Activated CD4-positive, alpha-beta T cell treated with anti-CD3 and anti-CD28 coated beads, Interleukin-2, amount 50 U/mL, for 4 hours (primary cell): ENCODE results near the gene C8A.

Experiments
- DNase-seq, 2 experiments: peaks; one replicate each; pipeline ENCODE4 v3.0.0-alpha.2; 2020

C8A gene

DNA sequence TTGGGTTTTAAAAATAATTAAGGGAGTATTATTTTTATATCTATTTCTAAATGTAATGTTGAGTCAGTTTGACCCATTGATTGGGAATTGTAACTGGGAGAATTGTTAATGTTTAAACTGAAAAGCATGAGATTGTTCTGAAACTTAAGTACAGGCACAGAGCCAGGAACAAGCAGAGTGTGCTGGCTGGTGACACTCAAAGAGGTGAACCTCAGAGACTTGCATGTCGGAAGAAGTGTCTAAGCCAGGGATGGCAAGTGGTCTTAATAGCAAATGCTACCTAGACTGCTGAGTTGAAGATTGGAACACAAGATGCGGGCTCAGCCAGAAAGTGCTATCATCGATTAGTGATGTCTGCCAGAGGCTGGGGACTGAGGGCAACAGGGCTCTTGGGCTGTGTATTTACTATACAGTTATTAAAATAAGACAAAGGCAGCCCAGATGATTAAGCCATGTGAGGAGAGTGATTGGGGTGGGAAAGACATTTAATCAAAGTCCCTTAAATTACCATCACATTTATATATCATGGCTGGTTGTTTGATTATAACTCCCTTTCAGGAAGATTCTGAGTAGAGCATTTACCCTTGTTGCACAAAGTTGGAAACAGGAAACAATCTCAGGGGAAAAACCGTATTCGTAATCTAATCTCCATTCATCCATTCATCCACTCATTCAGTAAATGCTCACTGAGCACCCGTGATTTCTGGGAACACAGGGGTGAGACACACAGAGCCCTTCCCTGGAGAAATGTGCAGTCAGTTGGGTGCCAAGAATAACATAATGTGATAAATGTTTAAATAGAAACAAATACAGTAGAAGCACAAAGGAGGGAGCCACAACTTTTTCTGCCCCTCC is 42.8 kb downstream of the C8A start:
- no peak for DNase-seq

- DNase-seq = no peak
These were observed 43.4 kb downstream of the C8A start for GRCh38 chr1:56898005-56898373.

DNA sequence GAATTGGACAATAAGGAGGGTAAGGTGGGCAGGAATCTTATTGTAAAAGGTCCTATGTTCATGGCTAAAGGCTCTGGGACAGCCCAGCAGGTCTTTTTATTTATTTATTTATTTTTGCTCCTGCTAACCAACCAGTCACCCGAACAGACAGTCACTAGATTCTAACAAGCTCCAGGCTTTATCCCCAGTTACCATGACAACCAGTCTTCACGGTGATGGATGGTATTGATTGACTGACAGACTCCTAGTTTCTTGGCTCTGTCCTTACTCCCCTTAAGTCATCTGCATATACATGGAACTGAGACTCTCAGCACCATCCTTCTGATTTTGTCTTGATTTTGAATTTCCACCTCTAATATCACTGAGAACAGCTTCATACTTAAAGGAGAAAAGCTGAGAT is 44.3 kb downstream of the C8A start:
- no peak for DNase-seq

GRCh38 chr1:56901716-56902115 is 47.1 kb downstream of the C8A start:
- no peak for DNase-seq

DNA sequence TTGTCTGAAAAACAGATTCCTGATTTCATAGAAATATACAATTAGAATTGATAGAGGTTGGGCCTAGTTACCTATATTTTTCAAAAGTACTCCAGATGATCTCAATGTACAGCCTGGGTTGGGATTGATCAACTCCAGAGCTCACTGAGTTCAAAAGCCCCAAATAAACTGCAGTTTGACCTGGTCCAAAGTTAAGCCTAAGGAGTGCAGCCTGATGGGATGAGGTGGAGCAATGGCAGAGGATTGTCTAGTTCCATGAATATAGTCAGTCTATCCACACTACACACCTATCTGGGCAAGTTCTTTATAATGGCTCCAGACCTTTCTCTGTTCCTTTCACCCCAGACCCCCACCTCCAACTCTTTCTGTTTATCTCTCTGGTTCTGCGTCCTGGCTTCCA is 49.2 kb downstream of the C8A start:
- DNase-seq = no peak

- no peak for DNase-seq
These were observed 50.2 kb downstream of the C8A start for GRCh38 chr1:56904663-56905397.

DNA sequence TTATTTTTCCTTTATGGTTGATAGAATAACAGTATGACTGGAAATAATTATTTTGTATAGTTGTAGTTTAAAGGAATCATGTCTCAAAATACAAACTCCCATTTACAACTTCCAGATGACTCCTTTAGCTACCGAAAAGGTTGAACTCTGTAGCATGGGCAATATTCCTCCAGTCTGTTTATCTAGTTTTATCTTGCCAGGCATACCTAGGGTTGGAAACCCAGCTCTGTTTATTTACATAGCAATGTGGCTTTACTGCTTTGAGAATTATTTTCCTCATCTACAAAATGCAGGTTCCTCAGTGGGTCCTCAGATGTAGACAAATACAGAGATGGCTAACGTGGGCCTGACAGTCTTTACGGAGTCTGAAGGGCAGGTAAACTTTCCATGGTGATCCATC is 51.1 kb downstream of the C8A start:
- DNase-seq = no peak

GRCh38 chr1:56908619-56909221 is 54.1 kb downstream of the C8A start:
- no peak for DNase-seq

GRCh38 chr1:56910441-56910985 is 55.9 kb downstream of the C8A start:
- DNase-seq = no peak

GRCh38 chr1:56911098-56911938 is 56.7 kb downstream of the C8A start:
- no peak for DNase-seq

DNA sequence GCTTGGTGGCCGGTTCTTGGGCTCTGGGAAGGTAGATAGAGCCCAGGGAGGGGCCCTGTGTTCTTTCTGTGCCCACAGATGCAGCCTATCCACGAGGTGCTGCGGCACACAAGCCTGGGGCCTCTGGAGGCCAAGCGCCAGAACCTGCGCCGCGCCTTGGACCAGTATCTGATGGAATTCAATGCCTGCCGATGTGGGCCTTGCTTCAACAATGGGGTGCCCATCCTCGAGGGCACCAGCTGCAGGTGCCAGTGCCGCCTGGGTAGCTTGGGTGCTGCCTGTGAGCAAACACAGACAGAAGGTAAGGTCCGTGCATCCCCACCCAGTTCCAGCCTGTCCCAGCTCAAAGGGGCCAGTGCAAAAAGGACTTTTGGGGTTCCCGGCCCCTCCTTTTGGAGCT is 57.7 kb downstream of the C8A start:
- no peak for DNase-seq

GRCh38 chr1:56915960-56916359 is 61.4 kb downstream of the C8A start:
- DNase-seq = no peak

DNA sequence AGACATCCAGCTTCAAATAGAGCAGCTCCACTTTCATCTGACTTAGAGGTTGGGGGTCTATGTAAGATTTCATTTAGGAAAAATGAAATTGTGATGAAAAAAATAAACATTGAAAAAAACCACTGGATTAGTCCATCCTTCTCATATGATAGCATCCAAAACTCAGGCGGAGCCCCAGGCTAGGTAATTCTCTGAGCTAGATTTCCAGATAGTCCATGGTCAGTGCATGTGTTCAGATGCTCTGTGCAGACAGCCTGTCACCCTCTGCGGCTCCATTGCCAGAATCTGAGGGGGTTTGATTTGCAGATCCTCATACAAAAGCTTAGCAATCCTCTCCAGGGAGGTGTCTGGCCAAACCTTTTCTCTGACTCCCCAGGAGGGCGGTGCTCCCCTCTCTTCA is 62.0 kb downstream of the C8A start:
- no peak for DNase-seq

DNA sequence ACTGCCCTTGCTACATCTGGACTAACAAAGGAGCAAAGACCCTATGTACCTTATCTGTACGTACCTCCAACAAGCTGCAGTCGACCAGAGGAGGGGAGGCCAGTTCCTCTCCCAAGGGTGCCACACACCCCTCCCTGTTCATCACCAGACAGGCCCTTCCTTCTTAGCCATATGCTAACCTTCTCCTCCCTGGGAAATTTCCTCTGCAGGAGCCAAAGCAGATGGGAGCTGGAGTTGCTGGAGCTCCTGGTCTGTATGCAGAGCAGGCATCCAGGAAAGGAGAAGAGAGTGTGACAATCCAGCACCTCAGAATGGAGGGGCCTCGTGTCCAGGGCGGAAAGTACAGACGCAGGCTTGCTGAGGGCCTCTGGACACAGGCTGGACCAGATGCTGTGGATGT is 62.8 kb downstream of the C8A start:
- no peak for DNase-seq

- DNase-seq = no peak
These were observed 66.0 kb downstream of the C8A start for GRCh38 chr1:56920591-56921001.

DNA sequence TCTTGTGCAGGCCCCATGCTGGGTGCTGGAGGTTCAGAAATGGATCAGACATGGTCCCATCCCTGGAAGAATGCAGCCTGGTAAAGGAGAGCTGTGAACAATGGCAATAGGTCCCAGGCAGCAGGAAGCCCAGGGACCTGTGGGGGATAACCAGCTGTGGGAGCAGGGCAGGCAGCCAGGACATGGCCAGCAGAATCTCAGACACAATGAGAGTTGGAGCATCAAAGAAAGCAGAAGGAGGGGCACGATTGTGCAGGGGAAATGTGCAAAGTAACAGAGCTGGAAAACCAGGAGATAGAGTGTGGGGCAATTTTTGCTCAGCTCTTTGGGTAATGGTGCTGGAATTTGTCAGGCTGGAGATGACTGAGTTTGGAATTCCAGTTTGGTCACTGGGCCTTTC is 66.9 kb downstream of the C8A start:
- DNase-seq = no peak

GRCh38 chr1:56922070-56922469 is 67.5 kb downstream of the C8A start:
- DNase-seq = no peak

DNA sequence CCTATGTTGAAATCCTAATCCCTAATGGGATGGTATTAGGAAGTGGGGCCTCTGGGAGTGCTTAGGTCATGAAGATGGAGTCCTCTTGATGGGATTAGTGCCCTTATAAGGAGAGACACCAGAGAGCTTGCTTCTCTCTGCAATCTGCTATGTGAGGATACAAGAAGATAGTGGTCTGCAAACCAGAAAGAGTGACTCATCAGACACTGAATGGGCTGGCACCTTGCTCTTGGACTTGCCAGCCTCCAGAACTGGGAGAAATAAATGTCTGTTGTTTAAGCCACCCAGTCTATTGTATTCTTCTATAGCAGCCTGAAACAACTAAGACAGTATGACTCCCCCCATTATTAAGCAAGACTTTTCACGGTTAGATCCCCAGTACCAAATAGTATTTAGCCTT is 67.9 kb downstream of the C8A start:
- no peak for DNase-seq

DNA sequence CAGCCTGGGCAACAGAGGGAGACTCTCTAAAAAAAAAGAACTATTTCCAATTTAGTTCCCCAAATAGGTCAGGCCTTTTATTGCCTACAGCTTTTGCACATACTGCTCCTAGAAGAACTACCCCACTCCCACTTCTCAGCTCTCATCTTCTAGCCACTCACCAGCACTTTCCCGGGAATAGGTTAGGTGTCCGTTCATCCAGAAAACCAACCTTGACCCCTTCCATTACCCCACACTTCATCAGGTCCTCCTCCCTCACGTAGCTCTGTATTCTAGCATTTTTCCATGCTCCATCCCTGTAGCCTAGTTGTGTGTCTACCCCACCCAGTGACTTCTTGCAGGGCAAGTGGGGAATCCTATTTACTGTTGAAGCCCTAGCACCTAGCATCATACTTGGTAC is 68.6 kb downstream of the C8A start:
- DNase-seq = no peak

GRCh38 chr1:56924116-56924515 is 69.5 kb downstream of the C8A start:
- no peak for DNase-seq

GRCh38 chr1:56925193-56925592 is 70.6 kb downstream of the C8A start:
- DNase-seq = no peak

DNA sequence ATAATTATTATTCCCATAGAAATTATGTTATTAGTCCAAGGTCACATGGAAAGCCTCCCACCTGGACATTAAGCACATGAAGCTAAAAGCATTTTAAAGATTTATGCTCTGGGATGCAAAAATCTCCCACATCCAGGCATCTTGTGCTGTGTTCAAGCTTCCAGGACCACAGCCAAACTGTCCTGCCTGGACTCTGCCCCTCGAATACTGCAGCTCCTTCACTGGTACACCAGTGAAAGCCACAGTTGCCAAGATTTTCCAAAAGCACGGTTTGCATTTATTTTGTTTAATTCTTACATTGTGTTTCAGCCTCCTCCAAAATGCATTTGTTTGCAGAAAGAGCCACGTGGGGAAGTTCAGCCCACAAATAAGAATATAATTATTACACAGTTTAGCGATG is 72.6 kb downstream of the C8A start:
- DNase-seq = no peak

DNA sequence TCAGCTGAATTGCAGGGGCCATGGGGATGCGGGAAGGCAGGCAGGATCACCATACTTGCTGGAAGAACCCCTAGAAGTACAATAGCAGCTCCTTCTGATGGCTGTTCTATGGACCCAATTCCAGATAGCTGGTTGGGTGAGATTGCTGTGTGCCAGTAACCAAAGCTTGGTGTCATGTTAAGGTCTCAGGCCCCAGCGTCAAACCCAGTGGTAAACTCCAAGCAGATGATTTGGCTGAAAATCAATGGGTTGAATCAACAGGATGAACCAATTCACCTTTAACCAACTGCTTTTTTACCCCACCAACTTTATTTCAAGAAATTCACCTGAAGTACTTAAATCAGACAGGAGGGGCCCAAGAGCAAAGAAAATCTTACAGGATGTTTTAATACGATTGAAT is 73.4 kb downstream of the C8A start:
- DNase-seq = no peak
